NCI-H128 (cell line): Measurements from ENCODE around the gene ASTN1.

Source experiments
- DNase-seq: peaks from one replicate; lab custom pipeline; 2025; ENCODE audit not compliant: unreplicated experiment; lab: John Stamatoyannopoulos, UW

Gene ASTN1

DNA sequence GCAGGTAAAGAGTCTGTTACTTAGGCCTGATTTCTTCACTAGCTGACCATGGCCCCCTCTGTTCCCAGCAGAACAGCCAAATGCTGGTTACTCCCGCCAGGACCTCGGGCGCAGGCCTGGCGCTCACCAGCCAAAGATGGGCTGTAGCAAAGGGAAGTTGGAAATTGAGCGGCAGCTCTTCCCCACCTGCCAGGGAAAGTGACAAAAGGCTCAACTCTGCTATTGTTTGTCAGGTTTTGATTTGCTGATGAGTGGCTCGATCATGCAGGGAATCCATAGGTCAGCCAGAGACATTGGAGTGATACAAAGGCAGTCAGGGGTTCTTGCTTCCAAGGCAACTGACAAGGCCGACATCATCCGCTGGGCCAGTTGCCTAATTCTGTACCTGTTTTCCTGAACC, 120.1 kb downstream of the ASTN1 start:
- no peak for DNase-seq

DNA sequence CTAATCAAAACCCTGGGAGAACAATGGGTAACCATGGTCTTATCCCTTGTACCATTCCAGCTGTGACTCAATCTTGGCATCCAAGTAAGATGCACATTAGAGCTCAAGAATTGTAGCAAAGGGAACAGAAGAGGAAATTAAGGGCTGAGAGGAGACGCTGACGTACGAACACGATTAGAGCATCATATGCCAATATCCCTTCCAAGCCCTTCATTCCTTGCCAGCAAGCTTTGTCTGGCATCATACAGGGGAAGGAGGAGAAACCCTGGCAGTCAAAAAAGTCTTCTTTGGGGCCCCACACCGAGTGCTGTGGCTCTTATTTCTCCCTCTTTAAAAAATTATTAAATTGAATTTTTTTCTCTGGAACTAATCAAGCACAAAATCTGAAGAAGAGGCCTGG, 120.9 kb downstream of the ASTN1 start:
- no peak for DNase-seq

DNA sequence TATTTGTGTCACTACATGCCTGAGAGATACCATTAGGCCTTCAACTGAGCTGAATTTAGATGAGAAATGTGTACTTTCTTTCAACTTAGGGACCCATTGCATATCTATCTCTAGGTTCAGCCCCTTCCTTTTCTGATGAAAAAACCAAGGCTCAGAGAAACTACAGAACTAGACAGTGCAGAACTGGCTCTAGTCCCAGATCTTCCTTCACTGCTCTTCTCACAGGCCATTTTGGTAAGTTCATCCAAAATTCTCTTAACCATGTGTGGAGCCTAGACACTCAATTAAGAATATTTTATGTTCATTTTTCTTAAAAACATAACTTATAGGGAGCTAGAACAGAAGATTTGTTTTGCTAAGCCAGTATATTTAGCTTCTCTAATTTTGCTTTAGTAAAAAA, 128.9 kb downstream of the ASTN1 start:
- DNase-seq = no peak

DNA sequence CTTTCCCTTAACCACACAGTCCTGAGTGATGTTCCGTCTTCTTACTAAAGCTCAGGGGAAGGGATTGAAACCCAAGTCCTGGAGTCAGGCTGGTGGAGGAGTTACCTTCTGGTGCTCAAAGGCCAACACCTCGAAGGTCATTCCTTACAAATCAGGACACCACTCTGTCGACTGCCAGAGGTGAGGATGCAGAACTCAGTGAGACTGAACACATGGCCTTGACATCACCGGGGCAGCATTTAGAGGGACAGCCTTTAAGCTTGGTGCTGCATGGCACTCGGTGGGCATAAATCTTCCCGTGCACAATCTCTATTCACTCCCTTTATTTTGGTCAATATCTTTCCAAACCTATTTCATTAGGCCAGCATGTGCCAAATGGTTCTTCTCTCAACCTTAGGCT, 130.9 kb downstream of the ASTN1 start:
- no peak for DNase-seq

DNA sequence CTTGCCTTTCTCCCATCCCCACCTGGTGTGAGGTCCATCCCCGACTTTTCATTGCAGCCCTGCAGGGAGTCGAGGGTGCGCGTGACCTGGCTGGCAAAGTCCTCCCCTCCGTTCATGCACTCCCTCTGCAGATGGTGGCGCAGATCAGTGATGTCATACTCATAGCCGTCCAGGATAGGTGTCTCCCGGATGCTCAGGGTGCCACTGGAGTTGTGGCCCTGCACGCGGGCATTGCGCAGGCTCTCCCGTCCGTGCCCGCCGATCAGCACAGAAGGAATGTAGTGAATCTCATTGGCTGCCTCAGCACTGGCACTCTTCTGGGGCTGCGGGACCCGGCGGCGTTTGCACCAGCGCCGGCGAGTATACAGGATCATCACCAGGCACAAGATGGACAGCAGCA, 132.1 kb downstream of the ASTN1 start:
- DNase-seq = no peak

DNA sequence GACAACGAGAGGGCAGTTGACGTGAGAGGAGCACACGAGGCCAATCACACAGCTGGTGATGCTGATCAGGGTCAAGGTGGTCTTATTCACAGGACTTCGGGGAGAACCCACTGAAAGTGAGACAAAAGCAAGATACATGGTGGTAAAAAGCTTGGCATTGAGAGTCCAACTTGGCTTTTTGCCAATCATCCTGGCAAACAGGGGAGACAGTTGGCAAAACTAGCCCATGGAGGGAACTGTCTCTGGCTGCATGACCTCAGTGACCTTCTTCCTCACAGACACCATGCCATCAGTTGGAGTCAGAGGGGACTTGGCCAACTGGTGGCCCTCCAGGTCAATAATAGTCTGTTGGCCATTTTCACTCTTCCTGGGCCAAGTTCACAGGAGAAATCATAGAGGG, 139.9 kb downstream of the ASTN1 start:
- DNase-seq = no peak

DNA sequence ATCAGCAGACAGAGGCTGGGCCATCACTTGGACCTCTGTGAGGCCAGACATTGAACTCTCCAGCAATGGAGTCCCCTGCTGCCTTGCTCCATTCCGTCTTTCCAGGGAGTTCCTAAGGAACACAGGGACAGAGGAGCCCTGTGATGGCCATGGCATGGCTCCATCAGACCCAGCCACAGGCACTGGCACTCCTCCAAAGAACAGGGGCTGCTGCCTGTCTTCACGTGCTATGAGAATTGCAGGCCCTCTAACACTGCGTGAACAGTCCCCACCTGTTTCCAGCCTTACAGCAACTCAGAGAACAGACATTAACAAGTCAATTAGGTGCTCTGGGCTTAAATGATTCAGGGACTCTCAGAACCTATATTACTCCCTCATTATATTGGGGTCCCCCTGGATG, 140.8 kb downstream of the ASTN1 start:
- DNase-seq = no peak

DNA sequence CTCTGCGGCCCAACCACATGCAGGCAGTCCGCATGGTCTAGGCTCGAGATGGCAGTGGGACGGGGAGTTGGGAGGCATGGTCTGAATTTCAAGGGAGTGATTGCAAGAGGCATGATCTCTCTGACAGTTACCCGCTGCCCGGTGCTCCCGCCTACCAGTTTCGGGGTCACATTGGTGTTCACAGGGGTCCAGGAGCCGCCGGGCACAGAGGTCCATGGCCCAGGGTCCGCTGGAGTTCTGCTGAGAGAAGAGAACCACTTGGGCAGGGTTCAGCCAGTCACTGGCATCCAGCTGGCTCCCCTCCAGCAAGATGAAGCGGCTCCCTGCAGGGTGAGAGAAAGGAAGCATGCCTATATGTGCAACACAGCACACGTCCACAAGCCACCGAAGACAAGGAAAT, 141.3 kb downstream of the ASTN1 start:
- no peak for DNase-seq

DNA sequence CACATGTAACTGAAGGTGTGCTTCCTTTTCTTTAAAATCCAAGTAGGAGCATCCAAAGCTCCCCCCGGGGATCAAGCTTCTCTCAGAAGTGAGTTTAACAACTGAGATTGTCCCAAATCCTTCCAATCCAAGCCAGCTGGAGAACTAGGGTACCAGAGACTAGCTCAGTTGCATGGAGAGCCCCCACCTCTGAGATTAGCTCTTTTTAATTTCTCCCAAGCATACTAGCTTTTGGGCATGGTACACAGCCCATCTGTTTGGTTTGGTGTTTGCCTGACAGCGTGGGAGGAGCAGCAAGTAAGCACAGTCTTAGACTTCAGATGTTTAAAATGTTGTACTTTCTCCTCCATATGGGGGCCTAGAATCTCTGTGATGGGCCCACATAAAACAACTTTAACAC, 142.8 kb downstream of the ASTN1 start:
- DNase-seq = no peak

DNA sequence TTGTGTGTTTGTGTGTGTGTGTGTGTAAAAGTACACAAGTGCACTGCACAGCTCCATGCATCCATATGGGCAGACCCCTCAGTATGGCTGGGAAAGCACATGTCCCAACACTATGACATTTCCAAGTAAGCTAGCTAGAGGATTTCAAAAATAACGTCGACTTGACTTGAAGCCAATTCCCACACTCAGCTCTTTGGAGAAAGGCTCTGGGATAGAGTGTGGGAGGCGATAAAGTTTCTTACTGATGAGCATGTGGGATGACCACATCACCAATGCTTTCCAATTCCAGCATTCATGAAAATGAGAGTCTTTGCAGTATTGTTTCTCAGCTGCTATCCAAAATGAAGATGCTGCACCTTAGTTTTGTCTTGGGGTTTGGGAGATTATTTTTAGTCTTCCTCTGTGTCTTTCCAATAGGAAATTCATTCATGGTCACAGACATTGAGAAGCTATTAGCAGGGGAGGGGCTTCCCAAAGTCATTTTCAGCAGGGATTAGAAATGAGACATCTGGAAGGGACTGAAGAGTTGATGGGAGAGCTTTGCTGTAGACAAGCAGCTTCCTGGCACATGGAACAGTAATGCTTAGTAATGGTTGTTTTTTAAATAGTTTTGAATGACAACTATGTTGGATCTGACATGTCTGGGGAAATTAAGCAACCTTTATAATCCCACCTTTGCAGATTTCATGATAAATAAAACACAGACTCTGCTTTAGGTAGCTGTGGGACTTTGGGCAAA, 143.5 kb downstream of the ASTN1 start:
- DNase-seq = no peak

DNA sequence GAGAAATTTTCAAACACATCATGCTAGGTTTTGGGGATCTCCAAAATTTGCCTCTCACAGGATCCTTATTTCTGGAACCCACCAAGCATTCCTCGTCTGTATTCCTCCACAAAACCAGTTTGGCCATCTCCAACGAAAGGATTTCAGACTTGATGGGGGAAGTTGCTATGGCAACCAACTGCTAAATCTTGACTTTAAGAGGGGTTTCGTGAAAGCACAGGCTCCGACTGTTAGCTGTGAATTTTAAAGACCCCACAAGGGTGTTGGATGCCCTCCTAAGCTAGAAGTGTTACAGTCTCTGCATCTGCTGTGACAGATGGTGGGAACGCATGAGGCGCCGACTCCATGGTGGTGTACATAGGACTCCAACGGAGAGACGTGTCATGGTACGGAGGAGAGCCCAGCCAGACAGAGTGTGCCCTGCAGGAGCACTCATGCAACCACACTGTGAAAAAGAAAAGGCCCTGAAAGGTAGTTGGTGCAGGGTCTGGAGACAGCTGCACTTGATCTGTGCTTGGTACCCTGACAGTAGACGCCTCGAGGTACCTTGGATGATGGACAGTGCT, 147.1 kb downstream of the ASTN1 start:
- DNase-seq = no peak

DNA sequence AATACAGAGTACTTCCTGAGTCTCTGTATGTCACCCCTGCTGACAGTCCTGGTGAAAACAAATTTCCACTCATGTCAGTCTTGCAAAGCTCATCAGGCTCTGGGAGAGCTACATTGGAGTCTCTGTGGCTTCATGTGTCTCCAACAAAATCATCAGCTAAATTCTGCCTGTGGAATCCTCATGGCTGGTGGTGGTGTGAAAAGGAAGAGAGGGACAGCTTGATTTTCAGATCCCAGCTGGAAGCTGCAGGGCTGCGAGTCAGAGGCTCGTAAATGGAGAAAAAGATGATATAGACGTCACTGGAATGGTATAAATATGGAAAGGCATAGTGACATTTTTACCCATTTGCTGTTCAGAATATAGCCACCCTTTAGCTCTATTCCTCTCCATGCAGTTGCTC, 150.2 kb downstream of the ASTN1 start:
- DNase-seq = no peak

DNA sequence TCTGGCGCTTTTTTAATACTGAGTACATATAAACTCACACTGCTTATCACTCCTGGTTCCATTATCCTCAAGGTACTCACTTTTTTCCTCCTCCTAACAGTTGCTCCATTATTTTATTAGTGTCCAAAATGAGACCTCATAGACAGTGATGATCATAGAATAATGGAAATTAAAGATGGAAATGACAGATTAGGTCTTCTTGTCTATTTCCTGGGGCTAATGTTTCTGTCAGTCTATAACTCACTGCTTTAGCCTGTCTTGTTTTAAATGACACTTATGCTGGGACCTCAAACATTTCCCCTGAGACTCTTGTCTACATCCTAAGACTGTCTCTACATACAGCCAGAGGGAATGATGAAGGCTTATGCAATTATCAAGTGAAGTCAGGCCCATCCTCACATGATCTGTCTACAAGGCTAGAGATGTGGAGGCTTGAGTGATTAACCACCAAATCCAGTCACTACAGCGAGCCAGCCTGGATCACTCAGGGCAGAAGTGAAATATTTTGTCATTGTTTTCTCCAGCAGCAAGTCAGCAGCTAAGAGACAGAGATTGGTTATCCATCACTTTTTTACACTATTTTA, 152.1 kb downstream of the ASTN1 start:
- DNase-seq = no peak

DNA sequence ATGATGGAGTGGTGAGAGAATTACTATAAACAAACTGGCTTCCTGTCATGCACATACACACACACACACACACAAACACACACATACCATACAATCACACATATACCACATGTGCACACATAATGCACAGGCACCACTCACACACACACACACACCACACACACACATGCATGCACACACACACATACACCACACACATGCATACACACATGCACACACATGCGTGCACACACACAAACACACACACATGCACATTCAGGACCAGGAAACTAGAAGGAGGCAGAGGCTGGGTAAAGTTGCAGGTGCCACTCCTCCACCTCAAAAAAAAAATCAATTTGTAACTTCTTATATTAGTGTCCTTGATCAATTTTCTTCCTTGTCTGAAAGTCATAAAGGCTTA, 153.0 kb downstream of the ASTN1 start:
- no peak for DNase-seq

DNA sequence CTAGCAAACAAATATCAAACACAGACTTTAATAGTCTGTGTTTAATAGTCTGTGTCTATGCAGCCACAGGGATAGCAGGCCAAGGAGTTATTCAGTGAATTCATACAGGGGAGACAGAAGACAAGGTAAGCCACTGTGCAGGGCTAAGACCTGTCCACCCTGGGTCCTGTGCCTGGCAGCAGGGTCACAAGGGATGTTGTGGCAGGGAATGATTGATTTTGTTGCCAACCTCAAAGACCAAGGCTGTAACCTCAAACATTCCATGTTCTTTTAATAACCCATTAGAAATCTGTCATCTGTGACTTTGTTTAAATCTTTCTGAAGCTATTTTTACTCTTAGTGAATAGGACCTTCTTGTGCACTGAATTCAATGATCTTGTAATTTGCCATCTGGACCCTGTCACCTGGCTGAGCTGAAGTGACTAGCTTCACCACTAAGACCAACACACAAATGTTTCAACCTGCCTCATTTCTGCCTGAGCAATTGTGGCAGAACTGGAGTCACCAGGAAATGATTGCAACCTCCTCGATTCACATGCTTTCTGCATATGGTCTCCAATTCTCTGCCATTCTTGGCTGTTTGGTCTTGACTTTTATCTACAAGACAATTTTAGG, 154.2 kb downstream of the ASTN1 start:
- no peak for DNase-seq

DNA sequence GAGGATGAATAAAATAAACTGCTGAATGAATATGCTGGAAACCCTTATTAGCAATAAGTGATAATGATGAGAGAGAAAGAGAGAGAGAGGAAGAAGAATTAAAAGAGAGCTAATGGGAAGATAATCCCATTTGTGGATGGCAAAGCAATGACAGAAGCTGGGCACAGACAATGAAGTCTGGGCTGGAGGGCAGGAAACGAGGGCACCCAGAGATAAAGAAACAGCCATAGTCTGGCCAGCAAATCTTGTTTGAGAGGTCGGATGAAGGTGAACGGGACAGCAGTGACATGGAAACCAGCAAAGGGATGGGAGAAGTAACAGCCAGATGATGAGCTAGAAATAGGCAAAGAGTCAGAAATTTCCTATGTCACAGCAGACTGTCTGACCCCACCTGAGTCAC, 155.9 kb downstream of the ASTN1 start:
- DNase-seq = no peak

DNA sequence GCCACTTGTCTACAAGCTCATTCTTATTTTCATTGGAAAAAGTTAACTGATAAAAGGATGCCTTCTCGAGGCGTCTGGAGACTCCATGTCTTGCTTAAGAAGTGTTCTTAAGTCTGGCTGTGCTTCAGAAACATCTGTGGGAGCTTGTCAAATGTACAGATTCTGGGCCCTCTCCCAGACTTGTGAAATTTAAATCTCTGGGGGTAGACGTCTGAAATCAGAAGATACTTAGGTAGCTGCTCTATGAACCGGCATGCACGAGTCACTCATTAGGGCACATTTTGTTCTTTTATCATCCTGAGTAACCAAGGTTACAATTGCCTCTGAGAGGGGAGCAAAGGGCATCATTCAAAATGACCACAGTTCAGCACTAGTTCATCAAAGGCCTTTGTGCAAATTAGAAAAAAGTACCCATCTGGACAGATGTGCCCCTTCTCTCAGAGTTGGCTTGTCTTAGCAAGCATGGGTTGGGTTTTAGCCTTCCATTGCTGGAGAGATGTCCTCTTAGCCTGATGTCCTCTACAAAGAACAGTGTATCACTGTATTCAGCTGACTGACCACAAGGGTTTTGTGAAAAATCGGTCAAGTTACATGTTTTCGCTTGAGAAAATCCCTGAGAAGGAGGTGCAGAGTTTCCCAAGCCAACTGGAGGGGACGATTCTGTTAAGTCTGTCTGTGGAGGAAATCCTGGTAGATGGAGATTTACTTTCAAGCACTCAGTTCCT, 156.9 kb downstream of the ASTN1 start:
- DNase-seq = no peak

DNA sequence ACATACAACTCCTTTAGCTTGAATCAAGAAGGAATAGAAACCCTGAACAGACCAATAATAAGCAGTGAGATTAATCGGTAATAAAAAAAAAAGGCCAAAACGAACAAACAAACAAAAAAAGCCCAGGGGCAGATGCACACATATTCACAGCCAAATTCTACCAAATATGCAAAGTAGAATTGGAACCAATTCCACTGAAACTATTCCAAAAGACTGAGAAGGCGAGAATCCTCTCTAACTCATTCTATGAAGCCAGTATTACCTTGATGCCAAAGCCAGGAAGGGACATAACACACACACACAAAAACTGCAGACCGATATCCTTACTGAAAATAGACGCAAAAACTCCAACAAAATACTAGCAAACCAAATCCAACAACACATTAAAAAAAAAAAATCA, 161.6 kb downstream of the ASTN1 start:
- DNase-seq = no peak

DNA sequence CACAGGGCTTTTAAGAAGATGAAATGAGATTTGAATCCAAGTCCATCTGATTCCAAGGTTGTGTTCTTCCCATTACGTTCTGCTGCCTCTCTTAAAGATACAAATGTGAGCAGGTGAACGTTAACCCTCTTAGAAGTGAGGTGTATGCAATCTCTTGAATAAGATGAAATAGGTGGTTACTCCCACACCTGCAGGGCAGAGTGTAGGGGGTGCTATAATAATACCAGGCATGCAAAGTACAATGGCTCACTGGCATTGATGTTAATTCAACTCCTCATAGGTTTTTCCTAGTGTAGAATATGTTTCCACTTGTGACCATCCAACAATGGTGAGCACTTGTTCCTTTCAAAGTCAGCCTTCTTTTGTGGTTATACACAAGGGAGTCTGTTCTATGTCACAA, 163.0 kb downstream of the ASTN1 start:
- no peak for DNase-seq

DNA sequence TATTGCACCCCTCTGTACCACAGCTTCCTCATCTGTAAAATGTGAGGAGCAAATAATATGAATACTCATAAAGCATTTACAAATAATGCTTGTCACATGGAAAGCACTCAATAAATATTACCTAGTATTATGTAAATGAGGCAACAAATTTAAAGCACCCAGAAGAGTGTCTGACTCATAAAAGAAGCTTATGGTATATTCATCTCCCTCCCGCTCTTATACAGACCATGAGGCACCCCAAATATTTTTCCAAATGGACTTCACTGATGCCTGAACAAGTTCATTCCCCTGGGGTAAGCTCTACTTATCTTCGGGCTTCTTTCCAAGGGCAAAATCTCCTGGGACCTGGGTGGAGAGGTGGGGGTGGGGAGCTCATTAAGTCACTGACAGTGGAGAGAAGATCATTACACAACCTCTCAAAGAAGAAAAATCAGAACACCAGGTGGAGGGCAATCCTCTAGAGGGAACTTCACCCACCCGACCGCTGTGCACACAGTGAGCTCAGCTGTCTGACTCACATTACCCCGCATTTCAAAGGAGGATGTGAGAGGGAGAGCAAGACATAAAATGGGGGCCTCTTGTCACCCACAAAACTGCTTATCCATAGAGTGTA, 166.2 kb downstream of the ASTN1 start:
- DNase-seq = no peak

DNA sequence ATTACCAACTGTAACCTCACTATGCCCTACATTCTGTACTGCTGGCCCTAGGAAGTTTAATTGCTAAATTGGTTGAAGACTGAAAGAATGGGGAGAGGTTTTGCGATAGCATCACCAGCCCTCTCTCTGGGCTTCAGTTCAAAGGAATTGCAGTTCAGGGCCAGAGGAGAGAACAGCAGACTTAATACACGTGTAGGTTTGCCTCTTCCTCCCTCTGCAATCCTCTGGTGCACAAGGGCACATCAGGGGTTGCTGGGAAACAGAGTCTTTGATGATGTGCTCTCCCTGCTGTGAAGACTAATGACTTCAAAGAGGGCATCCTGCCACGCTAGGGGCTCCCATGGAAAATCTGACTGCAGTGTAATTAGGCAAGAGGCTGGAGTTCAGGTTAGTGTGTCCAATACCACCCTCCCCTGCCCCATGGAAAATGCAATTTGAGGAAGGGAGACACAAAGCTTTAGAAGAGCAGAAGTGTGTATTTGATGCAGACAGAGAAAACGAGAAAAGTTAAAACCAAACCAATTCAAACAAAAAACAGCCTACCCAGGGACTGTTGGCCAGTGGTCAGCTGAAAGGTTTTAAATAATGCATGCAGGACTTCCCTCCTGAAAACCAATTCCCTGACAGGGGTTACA, 167.9 kb downstream of the ASTN1 start:
- no peak for DNase-seq
